ENCODE results near the gene RAB3GAP2. TPM values are rescaled to one million over a fixed set of nuclear protein-coding genes. Genes with fewer than 3 reads are reported as not detected.

RAB3GAP2 gene
- total RNA-seq, 1 experiment from 2014 or later = 32.4 TPM

DNA sequence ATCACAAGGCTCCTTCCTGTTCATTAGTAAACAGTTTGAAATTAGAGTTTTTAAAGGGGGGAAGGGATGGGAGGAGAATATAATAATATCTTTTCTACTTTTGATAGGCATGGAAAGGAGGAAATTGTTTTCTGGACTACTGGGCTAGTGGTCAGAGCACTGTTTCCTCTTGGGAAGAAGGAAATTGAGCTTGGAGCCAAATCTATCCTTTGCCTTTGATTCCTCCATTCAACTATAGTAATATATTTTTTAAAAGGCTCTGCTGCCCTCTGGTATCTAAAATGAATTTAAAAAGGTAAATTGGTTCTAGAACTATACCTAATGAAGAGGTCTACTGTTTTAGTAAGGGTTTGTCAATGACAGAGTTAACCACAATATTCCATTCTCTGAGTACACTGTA is 172.4 kb downstream of the RAB3GAP2 start:
- Histone ChIP-seq H3K27me3 (ENCODE audit: control insufficient read depth, insufficient read depth, low read length) (no peaks in the 10 kb centered on the region), H3K36me3 (replicated peaks; ENCODE audit: control insufficient read depth, insufficient read depth, low read length) (peaks cover 7% of the 10 kb centered on the region; the same call in 1 of the 2 replicates), H3K4me3 (ENCODE audit: insufficient read depth, low read depth, low read length) (no peak overlapping the region)
- DNase-seq = no peak

Other genes with a start within 250 kb of the RAB3GAP2 start
- 161 and 180 TPM in 2 replicates for gene EPRS1, start 225.9 kb downstream of the RAB3GAP2 start, total RNA-seq (2014; rRNA removed; shearing (Covaris generic))
- gene BPNT1, start 182.7 kb downstream of the RAB3GAP2 start, total RNA-seq (2014; rRNA removed; shearing (Covaris generic)) = 26.4 and 27.5 TPM in 2 replicates
- gene IARS2, start 178.3 kb downstream of the RAB3GAP2 start, total RNA-seq (2014; rRNA removed; shearing (Covaris generic)) = 119 and 149 TPM in 2 replicates